Kidney epithelial cell (primary cell): ENCODE results near the gene CSNK1D. TPM values are rescaled to one million over a fixed set of nuclear protein-coding genes. Genes with fewer than 3 reads are reported as not detected.
A peak's percentile ranks its signal among the peaks of the same experiment; 100 is the strongest.

Source experiments
- DNase-seq: peaks from one replicate; pipeline ENCODE4 v3.0.0-alpha.2; 2010; ENCODE audit warnings: low read depth
- H3K27me3 ChIP-seq: 2 replicates; pipeline ENCODE4 v1.6.0; 2011; ENCODE audit warnings: low read length; ENCODE audit not compliant: control insufficient read depth, insufficient read depth
- H3K36me3 ChIP-seq: 2 replicates; pipeline ENCODE4 v1.5.1; 2011; ENCODE audit warnings: low read length; ENCODE audit not compliant: control insufficient read depth, insufficient read depth
- H3K4me3 ChIP-seq: 2 replicates; pipeline ENCODE4 v1.5.1; 2011; ENCODE audit warnings: low read depth, mild to moderate bottlenecking, control low read depth, low read length
- total RNA-seq: library from RNA; depleted of rRNA; stranded (reverse); fragments of >200 nt; gene quantifications from 2 replicates; pipeline ENCODE4 v1.2.3, GENCODE V29; 2015
- TF ChIP-seq, protein P1 (sequence below): IDR thresholded peaks from 2 replicates; pipeline ENCODE4 v1.5.1; 2011; ENCODE audit warnings: mild to moderate bottlenecking, moderate library complexity, low read length, control low read depth, inconsistent platforms; ENCODE audit not compliant: insufficient read depth, poor library complexity, severe bottlenecking

The CSNK1D gene
- total RNA-seq, 1 donor from 2014 or later, result 61.7 TPM

DNA sequence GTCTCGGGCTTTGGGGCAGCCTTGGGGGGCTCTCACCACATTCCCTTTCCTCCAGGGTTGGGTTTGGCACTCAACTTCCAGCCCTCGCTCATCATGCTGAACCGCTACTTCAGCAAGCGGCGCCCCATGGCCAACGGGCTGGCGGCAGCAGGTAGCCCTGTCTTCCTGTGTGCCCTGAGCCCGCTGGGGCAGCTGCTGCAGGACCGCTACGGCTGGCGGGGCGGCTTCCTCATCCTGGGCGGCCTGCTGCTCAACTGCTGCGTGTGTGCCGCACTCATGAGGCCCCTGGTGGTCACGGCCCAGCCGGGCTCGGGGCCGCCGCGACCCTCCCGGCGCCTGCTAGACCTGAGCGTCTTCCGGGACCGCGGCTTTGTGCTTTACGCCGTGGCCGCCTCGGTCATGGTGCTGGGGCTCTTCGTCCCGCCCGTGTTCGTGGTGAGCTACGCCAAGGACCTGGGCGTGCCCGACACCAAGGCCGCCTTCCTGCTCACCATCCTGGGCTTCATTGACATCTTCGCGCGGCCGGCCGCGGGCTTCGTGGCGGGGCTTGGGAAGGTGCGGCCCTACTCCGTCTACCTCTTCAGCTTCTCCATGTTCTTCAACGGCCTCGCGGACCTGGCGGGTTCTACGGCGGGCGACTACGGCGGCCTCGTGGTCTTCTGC, 36.3 kb downstream of the CSNK1D start:
- Histone ChIP-seq H3K27me3 (no peaks in the 10 kb centered on the region), H3K36me3 (peaks cover 3% of the 10 kb centered on the region), H3K4me3 (no peak overlapping the region)
- TF ChIP-seq, protein P1, sequence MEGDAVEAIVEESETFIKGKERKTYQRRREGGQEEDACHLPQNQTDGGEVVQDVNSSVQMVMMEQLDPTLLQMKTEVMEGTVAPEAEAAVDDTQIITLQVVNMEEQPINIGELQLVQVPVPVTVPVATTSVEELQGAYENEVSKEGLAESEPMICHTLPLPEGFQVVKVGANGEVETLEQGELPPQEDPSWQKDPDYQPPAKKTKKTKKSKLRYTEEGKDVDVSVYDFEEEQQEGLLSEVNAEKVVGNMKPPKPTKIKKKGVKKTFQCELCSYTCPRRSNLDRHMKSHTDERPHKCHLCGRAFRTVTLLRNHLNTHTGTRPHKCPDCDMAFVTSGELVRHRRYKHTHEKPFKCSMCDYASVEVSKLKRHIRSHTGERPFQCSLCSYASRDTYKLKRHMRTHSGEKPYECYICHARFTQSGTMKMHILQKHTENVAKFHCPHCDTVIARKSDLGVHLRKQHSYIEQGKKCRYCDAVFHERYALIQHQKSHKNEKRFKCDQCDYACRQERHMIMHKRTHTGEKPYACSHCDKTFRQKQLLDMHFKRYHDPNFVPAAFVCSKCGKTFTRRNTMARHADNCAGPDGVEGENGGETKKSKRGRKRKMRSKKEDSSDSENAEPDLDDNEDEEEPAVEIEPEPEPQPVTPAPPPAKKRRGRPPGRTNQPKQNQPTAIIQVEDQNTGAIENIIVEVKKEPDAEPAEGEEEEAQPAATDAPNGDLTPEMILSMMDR, result no peak
- DNase-seq, result no peak

GRCh38 chr17:82236142-82236971, 37.1 kb downstream of the CSNK1D start:
- Histone ChIP-seq H3K36me3 (peaks cover 3% of the 10 kb centered on the region), H3K27me3 (no peaks in the 10 kb centered on the region), H3K4me3 (no peak overlapping the region)
- TF ChIP-seq, protein P1, result peak; percentile 86
- no peak for DNase-seq

DNA sequence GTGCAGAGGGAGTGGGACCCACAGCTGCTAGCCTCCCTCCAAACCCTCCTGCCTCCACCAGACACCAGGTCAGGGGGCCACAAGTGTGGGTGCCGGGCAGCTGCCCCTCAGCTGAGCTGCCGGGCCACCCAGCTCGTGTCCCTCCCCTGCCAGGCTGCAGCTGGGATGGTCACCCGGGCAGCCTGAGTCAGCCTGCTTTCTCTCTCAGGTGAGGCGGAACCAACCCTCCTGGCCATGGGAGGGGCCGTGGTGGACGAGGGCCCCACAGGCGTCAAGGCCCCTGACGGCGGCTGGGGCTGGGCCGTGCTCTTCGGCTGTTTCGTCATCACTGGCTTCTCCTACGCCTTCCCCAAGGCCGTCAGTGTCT, 37.7 kb downstream of the CSNK1D start:
- no peaks in the 10 kb centered on the region for H3K27me3 ChIP-seq
- DNase-seq, result no peak
- H3K4me3 ChIP-seq, result no peak overlapping the region
- H3K36me3 ChIP-seq, result peaks cover 3% of the 10 kb centered on the region
- TF ChIP-seq, protein P1, result no peak

DNA sequence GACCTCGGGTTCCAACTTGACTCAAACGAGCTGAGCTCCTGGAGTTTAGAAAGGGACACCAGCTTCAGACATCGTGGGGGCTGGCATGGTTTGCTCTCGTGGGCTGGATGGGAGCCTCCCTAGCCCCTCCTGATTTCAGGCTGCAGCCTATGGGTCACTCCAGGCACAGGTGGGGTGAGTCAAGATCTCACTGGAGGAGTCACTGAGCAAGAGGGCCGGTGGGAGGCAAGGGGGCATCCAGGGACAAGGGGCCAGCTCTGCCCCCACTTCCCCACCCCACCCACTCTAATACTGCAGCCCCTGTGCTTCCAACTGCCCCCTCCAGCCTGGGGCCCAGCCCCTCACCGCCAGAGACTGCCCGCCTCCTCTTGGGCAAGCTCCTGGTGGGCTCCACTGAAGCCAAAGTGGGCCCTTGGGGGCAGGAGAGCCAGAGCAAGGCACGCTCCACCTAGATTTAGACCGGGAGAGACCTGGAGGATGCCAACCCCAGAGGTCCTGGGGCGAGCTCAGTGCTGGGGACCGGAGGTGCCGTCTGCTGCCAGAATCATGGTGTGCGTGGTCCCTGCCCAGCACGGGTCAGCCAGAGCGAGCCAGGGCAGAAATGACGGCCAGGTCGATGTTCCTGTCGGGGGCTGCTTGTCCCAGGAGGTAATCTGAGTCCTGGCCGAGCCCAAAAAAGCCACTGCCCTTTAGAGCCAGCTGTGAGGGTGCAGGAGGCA, 38.3 kb downstream of the CSNK1D start:
- Histone ChIP-seq H3K4me3 (no peak overlapping the region), H3K27me3 (no peaks in the 10 kb centered on the region), H3K36me3 (peaks cover 3% of the 10 kb centered on the region)
- TF ChIP-seq, protein P1, result no peak
- DNase-seq, result no peak

- TF ChIP-seq, protein P1, result no peak
- peaks cover 1% of the 10 kb centered on the region for H3K36me3 ChIP-seq
- H3K4me3 ChIP-seq, result no peak overlapping the region
- DNase-seq, result no peak
- H3K27me3 ChIP-seq, result no peaks in the 10 kb centered on the region
Observed at GRCh38 chr17:82234211-82235055, 39.1 kb downstream of the CSNK1D start.
